Endodermal cell (in vitro differentiated cells): ENCODE data around the gene RIT2. TPM values are rescaled to one million over a fixed set of nuclear protein-coding genes. Genes with fewer than 3 reads are reported as not detected.

ENCODE experiments used
- DNase-seq: peaks from one replicate; pipeline ENCODE4 v3.0.0-alpha.2; 2017
- H3K27ac ChIP-seq: 2 replicates; pipeline ENCODE4 v1.5.1; 2013; ENCODE audit warnings: mild to moderate bottlenecking, low read depth, low read length, moderate library complexity
- H3K27me3 ChIP-seq: 2 replicates; pipeline ENCODE4 v1.6.1; 2013; ENCODE audit warnings: mild to moderate bottlenecking, low read length, moderate library complexity; ENCODE audit not compliant: insufficient read depth, control insufficient read depth, poor library complexity, severe bottlenecking
- H3K36me3 ChIP-seq: 2 replicates; pipeline ENCODE4 v1.7.0; 2013; ENCODE audit warnings: mild to moderate bottlenecking, low read length, moderate library complexity; ENCODE audit not compliant: control insufficient read depth, insufficient read depth
- H3K4me1 ChIP-seq: one replicate; pipeline ENCODE4 v1.7.0; 2013; ENCODE audit warnings: low read length; ENCODE audit not compliant: control insufficient read depth, insufficient read depth
- H3K4me3 ChIP-seq: 2 replicates; pipeline ENCODE4 v1.5.1; 2013; ENCODE audit warnings: mild to moderate bottlenecking, low read length, moderate library complexity
- H3K9ac ChIP-seq: 2 replicates; pipeline ENCODE4 v1.6.1; 2013; ENCODE audit warnings: mild to moderate bottlenecking, low read length, moderate library complexity; ENCODE audit not compliant: poor library complexity, severe bottlenecking; ENCODE audit errors: extremely low read depth
- H3K9me3 ChIP-seq: 2 replicates; pipeline ENCODE4 v1.6.1; 2013; ENCODE audit warnings: mild to moderate bottlenecking, low read length, moderate library complexity; ENCODE audit not compliant: control insufficient read depth
- H3K27ac Mint-ChIP-seq: 2 replicates; pipeline ENCODE4 v1.8.0; 2020; ENCODE audit warnings: mixed read lengths
- H3K27me3 Mint-ChIP-seq: 2 replicates; pipeline ENCODE4 v1.8.0; 2021; ENCODE audit warnings: mild to moderate bottlenecking, mixed read lengths; ENCODE audit not compliant: insufficient read depth
- H3K36me3 Mint-ChIP-seq: 2 replicates; pipeline ENCODE4 v1.8.0; 2020; ENCODE audit warnings: low read depth, mixed read lengths
- H3K4me1 Mint-ChIP-seq: 2 replicates; pipeline ENCODE4 v1.8.0; 2020; ENCODE audit warnings: mixed read lengths
- H3K4me3 Mint-ChIP-seq: 2 replicates; pipeline ENCODE4 v1.8.0; 2020; ENCODE audit warnings: mild to moderate bottlenecking, moderate library complexity, mixed read lengths
- H3K9me3 Mint-ChIP-seq: 2 replicates; pipeline ENCODE4 v1.8.0; 2020; ENCODE audit warnings: mild to moderate bottlenecking, mixed read lengths
- WGBS, 2 experiments: methylation state at CpG; one replicate each; pipeline versions ENCODE4 v1.1.5 to v1.1.7; 2013; ENCODE audit warnings: missing lambda C conversion rate in 2 of 2, mixed read lengths in 1 of 2; ENCODE audit not compliant: insufficient coverage in 1 of 2, insufficient read length in 1 of 2; 5-methylcytosine and 5-hydroxymethylcytosine counted together
- total RNA-seq, 2 donors: library from RNA; stranded (reverse); fragmentation: NEBNext Ultra II Directional in 1 of 2; extraction: Animal tissue kit (Norgen Biotek cat#: 25700) in 1 of 2; gene quantifications; 2 replicates in 1 of 2; 3 replicates in 1 of 2; pipeline ENCODE4 v1.2.1, GENCODE V29; 2021
- TF ChIP-seq, protein P1 (sequence below): fragments of 200-600 bp; sonication (generic); conservative IDR thresholded peaks from 2 replicates; pipeline ENCODE4 v1.5.0; 2021; ENCODE audit warnings: antibody characterized with exemption, mild to moderate bottlenecking

RIT2 gene
- total RNA-seq, 2 donors from 2014 or later: 0.81 TPM; not detected in 1

- DNase-seq: no peak
- TF ChIP-seq, protein P1, sequence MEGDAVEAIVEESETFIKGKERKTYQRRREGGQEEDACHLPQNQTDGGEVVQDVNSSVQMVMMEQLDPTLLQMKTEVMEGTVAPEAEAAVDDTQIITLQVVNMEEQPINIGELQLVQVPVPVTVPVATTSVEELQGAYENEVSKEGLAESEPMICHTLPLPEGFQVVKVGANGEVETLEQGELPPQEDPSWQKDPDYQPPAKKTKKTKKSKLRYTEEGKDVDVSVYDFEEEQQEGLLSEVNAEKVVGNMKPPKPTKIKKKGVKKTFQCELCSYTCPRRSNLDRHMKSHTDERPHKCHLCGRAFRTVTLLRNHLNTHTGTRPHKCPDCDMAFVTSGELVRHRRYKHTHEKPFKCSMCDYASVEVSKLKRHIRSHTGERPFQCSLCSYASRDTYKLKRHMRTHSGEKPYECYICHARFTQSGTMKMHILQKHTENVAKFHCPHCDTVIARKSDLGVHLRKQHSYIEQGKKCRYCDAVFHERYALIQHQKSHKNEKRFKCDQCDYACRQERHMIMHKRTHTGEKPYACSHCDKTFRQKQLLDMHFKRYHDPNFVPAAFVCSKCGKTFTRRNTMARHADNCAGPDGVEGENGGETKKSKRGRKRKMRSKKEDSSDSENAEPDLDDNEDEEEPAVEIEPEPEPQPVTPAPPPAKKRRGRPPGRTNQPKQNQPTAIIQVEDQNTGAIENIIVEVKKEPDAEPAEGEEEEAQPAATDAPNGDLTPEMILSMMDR: no peak
- 94 to 100% methylated on average over 1 of the region's 2 CpGs for WGBS, 2 experiments
- H3K4me3 Mint-ChIP-seq: no peak overlapping the region
- no peaks in the 10 kb centered on the region for H3K36me3 ChIP-seq
- no peaks in the 10 kb centered on the region for H3K4me1 ChIP-seq
- H3K4me3 ChIP-seq: no peak overlapping the region
- no peaks in the 10 kb centered on the region for H3K9me3 Mint-ChIP-seq
- H3K27ac Mint-ChIP-seq: no peak overlapping the region
- H3K36me3 Mint-ChIP-seq: no peaks in the 10 kb centered on the region
- H3K4me1 Mint-ChIP-seq: peaks cover 10% of the 10 kb centered on the region
- no peak overlapping the region for H3K27ac ChIP-seq
- H3K27me3 Mint-ChIP-seq: no peaks in the 10 kb centered on the region
- no peak overlapping the region for H3K9ac ChIP-seq
- no peaks in the 10 kb centered on the region for H3K9me3 ChIP-seq
- H3K27me3 ChIP-seq: no peaks in the 10 kb centered on the region
Measured at GRCh38 chr18:43116699-43117294, 1.3 kb upstream of the RIT2 start.

DNA sequence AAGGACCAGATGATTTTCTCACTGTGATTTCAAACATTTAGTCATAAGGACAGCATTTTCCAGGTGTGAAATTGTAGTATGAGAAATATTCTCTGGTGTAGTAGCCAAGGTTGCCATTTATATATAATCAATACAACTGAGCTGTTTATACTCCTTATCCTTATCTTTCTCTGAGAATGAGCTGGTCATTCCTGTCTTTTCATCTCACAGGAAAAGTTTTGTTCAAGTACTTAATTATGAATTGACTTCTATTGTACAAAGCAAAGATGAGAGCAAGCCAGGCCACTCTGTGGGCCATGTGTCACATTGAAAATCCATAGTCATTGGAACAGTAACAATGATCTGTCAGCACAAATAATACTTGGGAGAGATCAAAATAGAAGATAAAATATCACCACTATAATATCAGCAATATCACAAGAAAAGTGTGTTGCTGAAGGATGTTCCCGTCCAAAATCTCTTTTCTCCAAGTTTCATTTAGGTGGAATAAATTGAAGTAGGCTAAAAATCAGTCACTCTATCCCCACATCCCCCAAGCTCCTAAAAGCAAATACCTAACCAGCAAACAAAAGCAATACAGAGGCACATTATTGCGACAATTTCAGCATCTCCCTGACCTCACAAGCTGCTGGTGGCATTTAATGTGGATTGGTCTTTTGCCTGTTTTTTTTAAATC, 2.1 kb downstream of the RIT2 start:
- H3K4me1 ChIP-seq: no peaks in the 10 kb centered on the region
- H3K27ac ChIP-seq: no peak overlapping the region
- 75% methylated on average over 1 of the region's 2 CpGs; no CpG with 5 or more reads in 1 of the 2 experiments for WGBS, 2 experiments
- no peaks in the 10 kb centered on the region for H3K36me3 Mint-ChIP-seq
- no peak overlapping the region for H3K9ac ChIP-seq
- no peak overlapping the region for H3K27ac Mint-ChIP-seq
- H3K27me3 Mint-ChIP-seq: no peaks in the 10 kb centered on the region
- H3K36me3 ChIP-seq: no peaks in the 10 kb centered on the region
- no peak for DNase-seq
- peaks cover 4% of the 10 kb centered on the region for H3K9me3 ChIP-seq
- TF ChIP-seq, protein P1: no peak
- no peaks in the 10 kb centered on the region for H3K9me3 Mint-ChIP-seq
- H3K27me3 ChIP-seq: no peaks in the 10 kb centered on the region
- no peak overlapping the region for H3K4me3 ChIP-seq
- peaks cover 14% of the 10 kb centered on the region for H3K4me1 Mint-ChIP-seq
- H3K4me3 Mint-ChIP-seq: no peak overlapping the region

GRCh38 chr18:43108882-43109281, 6.6 kb downstream of the RIT2 start:
- no peaks in the 10 kb centered on the region for H3K36me3 ChIP-seq
- H3K27me3 ChIP-seq: no peaks in the 10 kb centered on the region
- H3K27me3 Mint-ChIP-seq: no peaks in the 10 kb centered on the region
- H3K4me1 Mint-ChIP-seq: peaks cover 16% of the 10 kb centered on the region
- H3K4me1 ChIP-seq: peaks cover 5% of the 10 kb centered on the region
- no peaks in the 10 kb centered on the region for H3K36me3 Mint-ChIP-seq
- H3K9me3 ChIP-seq: peaks cover 4% of the 10 kb centered on the region
- H3K4me3 ChIP-seq: no peak overlapping the region
- TF ChIP-seq, protein P1: no peak
- H3K9ac ChIP-seq: no peak overlapping the region
- H3K27ac Mint-ChIP-seq: no peak overlapping the region
- no peak overlapping the region for H3K27ac ChIP-seq
- H3K9me3 Mint-ChIP-seq: no peaks in the 10 kb centered on the region
- 90 to 92% methylated on average over 2 of the region's 4 CpGs for WGBS, 2 experiments
- DNase-seq: no peak
- H3K4me3 Mint-ChIP-seq: no peak overlapping the region
